SH-SY5Y (cell line): ENCODE data around the gene WDR49.

Source experiments
- GATA2 ChIP-seq: IDR thresholded peaks from 2 replicates; pipeline ENCODE4 v1.6.1; 2011; ENCODE audit warnings: mild to moderate bottlenecking, low read depth, low read length
- GATA3 ChIP-seq: IDR thresholded peaks from 2 replicates; pipeline ENCODE4 v1.6.1; 2011; ENCODE audit warnings: low read depth, mild to moderate bottlenecking, low read length, moderate library complexity

DNA sequence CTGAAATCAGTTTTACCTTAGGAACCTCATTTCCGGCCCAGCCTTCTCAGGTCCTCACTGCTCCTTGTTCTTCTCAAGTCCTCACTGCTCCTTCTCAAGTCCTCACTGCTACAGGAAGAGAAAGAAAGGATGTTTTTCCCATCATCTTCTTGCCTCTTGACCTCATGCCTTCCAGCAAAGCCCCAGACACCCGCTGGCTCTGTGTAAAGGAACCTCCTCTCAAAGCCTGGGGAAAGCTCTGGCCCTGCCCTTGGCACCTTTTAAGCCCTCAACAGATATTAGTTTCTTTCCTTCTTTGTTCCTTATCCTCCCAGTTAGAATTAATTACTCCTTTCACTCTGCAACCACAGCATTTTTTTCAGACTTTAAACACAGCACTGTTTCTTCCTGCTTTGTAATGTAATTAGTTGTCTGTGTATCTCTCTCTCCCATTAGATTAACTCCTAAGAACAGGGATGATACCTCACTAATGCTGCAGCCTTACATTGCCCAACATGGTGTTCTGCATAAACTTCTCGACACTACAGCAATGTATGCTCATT, 4.0 kb upstream of the WDR49 start:
- TF ChIP-seq GATA2: no peak
- TF ChIP-seq GATA3: no peak
